A204.1 (cell line): ENCODE results near the gene KERA.

Experiments
- FAIRE-seq: peaks from 2 replicates; lab custom pipeline; 2012; peaks lifted over from hg19 to GRCh38; lab: Jason Lieb, UNC

The KERA gene

GRCh38 chr12:91007531-91008290, 50.1 kb downstream of the KERA start:
- no peak for FAIRE-seq

GRCh38 chr12:91004872-91005271, 53.0 kb downstream of the KERA start, which contains the start of gene EPYC:
TSS of gene EPYC (minus strand) at chr12:91004972. CDS start at chr12:91002565, 2,407 bp downstream.
- no peak for FAIRE-seq

GRCh38 chr12:91003737-91004136, 54.1 kb downstream of the KERA start:
- FAIRE-seq, result no peak

- FAIRE-seq, result no peak
These were observed 56.5 kb downstream of the KERA start for GRCh38 chr12:91001306-91001705.
